ENCODE measurements around the gene UCK1.

Gene UCK1

GRCh38 chr9:131475111-131475955 lies 55.7 kb downstream of the UCK1 start:
- DNase-seq, result no peak

GRCh38 chr9:131474711-131475110 lies 56.4 kb downstream of the UCK1 start:
- no peak for DNase-seq

- DNase-seq, result no peak
These were observed 57.2 kb downstream of the UCK1 start for GRCh38 chr9:131473891-131474290.
